Measurements from ENCODE around the gene ADSL.

Gene ADSL

GRCh38 chr22:40420341-40421081, 74.2 kb downstream of the ADSL start:
- DNase-seq, result no peak

GRCh38 chr22:40421082-40421350, 74.7 kb downstream of the ADSL start:
- no peak for DNase-seq

GRCh38 chr22:40421941-40422340, 75.6 kb downstream of the ADSL start:
- no peak for DNase-seq

GRCh38 chr22:40422558-40423309, 76.4 kb downstream of the ADSL start:
- no peak for DNase-seq

- DNase-seq, result no peak
Observed at GRCh38 chr22:40423310-40423688, 77.0 kb downstream of the ADSL start.

- no peak for DNase-seq
Observed at GRCh38 chr22:40423882-40424640, 77.8 kb downstream of the ADSL start.

- no peak for DNase-seq
Observed at GRCh38 chr22:40425082-40425481, 78.8 kb downstream of the ADSL start.

- DNase-seq, result peak; percentile 93
Observed at GRCh38 chr22:40426594-40427333, 80.5 kb downstream of the ADSL start.

GRCh38 chr22:40428796-40429195, 82.5 kb downstream of the ADSL start:
- no peak for DNase-seq

GRCh38 chr22:40429481-40429880, 83.2 kb downstream of the ADSL start:
- DNase-seq, result no peak

- DNase-seq, result no peak
Observed at GRCh38 chr22:40430991-40431390, 84.7 kb downstream of the ADSL start.

GRCh38 chr22:40432157-40432556, 85.9 kb downstream of the ADSL start:
- DNase-seq, result no peak

- no peak for DNase-seq
Observed at GRCh38 chr22:40432625-40433024, 86.3 kb downstream of the ADSL start.

GRCh38 chr22:40433416-40434090, 87.3 kb downstream of the ADSL start:
- no peak for DNase-seq

- DNase-seq, result no peak
Observed at GRCh38 chr22:40434106-40434505, 87.8 kb downstream of the ADSL start.

- no peak for DNase-seq
Observed at GRCh38 chr22:40434745-40435144, 88.4 kb downstream of the ADSL start.

GRCh38 chr22:40436505-40437431, 90.5 kb downstream of the ADSL start:
- DNase-seq, result peak; percentile 33

Measured in NCI-H1092 treated with DMSO at 0.1 percent for 48 hours (cell line).